Measurements from ENCODE around the gene EGFL7. TPM values are rescaled to one million over a fixed set of nuclear protein-coding genes. Genes with fewer than 3 reads are reported as not detected.
A peak's percentile ranks its signal among the peaks of the same experiment; 100 is the strongest.

The EGFL7 gene
- total RNA-seq, 2 experiments from 2014 or later = 0.22 to 0.31 TPM

DNA sequence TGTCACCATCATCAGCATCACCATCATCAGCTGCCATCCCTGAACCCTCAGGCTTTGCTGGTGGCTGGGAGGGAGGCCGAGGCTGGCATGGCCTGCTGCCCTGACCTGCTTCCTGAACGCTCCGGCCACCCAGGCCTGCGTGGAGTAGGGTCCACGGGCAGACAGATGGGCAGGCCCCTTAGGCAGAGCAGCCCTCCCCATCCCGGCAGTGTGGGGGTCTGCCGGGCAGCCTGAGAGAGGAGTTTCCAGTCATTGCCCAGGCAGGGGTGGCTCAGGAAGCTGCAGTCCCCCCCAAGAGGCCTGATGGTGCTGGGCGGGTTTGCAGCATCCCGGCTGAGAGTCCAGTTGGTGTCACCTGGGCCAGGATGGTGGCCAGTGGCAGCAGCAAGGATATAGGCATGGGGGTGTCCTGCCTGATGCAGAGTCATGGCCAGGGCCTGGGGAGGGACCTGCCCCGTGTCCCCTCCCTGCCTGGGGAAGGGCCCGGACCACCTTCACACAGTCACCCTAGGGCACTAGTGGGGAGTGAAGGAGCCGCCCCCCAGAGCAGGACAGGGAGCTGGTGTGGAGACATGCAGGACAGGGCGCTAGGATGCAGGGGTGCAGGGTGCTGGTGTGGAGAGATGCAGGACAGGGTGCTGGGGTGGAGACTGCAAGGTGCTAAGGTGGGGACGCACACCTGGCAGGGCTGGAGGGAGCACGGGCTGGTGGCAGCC, 7.7 kb upstream of the EGFL7 start:
- no peaks in the 10 kb centered on the region for H3K36me3 Mint-ChIP-seq (ENCODE audit: low read depth)
- H3K27me3 Mint-ChIP-seq = peaks cover 33% of the 10 kb centered on the region
- ChIA-PET POLR2A (no interaction called here), CTCF (interaction anchor here (1.1 kb wide), 1 partner anchor 17 kb away, joined by 3 read pairs; no protein-coding TSS in a partner anchor)
- no peak overlapping the region for H3K4me3 Mint-ChIP-seq
- DNase-seq = no peak
- peaks cover 4% of the 10 kb centered on the region for H3K4me1 Mint-ChIP-seq
- no peak overlapping the region for H3K27ac Mint-ChIP-seq
- H3K9me3 Mint-ChIP-seq = no peaks in the 10 kb centered on the region

DNA sequence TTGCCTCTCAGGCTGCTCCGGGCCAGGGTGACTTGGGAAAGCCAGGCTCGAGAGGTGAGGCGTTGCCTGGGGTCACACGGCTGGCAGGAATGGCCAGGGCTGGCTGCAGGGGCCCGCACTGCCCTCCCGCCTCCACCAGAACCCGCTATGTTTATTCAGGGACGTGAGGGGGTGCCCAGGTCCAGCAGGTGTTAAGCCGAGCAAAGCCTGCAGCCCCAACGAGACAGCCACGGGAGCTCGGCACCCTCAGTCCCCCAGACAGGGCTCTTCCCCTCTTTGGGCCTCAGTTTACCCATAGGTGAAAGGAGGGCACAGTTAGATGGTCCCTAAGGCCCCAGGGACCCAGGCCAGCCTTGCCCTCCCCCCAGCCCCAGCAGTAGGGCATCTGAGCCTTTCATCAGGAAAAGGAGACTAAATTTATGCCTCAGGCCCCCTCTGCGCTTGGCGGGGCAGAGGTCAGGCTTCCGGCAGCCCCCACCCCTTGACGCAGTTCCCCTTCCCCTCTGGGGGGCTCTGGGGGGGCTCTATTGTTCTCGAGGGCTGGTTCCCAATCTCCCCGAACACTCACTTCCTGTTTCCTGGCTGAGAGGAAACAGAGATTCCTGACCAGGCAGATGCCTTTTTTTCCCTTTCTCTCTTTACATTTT, 7.1 kb upstream of the EGFL7 start:
- ChIA-PET CTCF (interaction anchor here (1.1 to 1.5 kb wide), 2 partner anchors 8 to 16 kb away, joined by 3 read pairs; no protein-coding TSS in a partner anchor), POLR2A (no interaction called here)
- Mint-ChIP-seq H3K27me3 (peaks cover 37% of the 10 kb centered on the region), H3K9me3 (no peaks in the 10 kb centered on the region), H3K4me3 (no peak overlapping the region), H3K27ac (no peak overlapping the region), H3K4me1 (peaks cover 4% of the 10 kb centered on the region), H3K36me3 (ENCODE audit: low read depth) (no peaks in the 10 kb centered on the region)
- DNase-seq = no peak

DNA sequence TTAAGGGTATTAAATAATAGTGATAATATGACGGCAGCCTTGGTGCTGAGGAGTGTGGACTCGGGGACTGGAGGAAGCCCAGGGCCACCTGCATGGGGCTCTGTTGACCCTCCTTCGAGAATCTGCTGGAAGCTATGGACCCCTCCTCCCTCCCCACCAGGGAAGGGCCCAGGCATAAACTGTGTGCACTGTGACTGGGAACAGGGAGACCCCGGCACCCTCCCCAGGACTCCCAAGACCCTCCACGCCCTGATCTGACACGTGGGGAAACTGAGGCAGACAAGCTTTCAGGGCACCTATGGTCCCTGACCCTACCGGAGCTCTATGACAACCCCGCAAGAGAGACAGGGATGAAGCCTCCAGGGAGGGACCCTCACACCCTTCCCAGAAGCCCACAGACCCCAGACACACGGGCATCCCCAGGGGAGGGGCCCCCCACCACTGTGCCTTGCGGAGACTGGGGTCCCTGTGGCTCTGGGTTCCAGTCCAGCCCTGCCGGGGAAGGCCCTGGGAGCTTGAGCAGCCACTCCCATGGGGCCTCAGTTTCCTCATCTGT, 6.5 kb upstream of the EGFL7 start:
- peaks cover 4% of the 10 kb centered on the region for H3K4me1 Mint-ChIP-seq
- POLR2A ChIA-PET = no interaction called here
- H3K27me3 Mint-ChIP-seq = peaks cover 37% of the 10 kb centered on the region
- H3K27ac Mint-ChIP-seq = no peak overlapping the region
- no peak overlapping the region for H3K4me3 Mint-ChIP-seq
- no peaks in the 10 kb centered on the region for H3K36me3 Mint-ChIP-seq (ENCODE audit: low read depth)
- DNase-seq = no peak
- no peaks in the 10 kb centered on the region for H3K9me3 Mint-ChIP-seq
- CTCF ChIA-PET = interaction anchor here (0.9 to 1.5 kb wide), 3 partner anchors 9 to 16 kb away, joined by 3 read pairs; no protein-coding TSS in a partner anchor

DNA sequence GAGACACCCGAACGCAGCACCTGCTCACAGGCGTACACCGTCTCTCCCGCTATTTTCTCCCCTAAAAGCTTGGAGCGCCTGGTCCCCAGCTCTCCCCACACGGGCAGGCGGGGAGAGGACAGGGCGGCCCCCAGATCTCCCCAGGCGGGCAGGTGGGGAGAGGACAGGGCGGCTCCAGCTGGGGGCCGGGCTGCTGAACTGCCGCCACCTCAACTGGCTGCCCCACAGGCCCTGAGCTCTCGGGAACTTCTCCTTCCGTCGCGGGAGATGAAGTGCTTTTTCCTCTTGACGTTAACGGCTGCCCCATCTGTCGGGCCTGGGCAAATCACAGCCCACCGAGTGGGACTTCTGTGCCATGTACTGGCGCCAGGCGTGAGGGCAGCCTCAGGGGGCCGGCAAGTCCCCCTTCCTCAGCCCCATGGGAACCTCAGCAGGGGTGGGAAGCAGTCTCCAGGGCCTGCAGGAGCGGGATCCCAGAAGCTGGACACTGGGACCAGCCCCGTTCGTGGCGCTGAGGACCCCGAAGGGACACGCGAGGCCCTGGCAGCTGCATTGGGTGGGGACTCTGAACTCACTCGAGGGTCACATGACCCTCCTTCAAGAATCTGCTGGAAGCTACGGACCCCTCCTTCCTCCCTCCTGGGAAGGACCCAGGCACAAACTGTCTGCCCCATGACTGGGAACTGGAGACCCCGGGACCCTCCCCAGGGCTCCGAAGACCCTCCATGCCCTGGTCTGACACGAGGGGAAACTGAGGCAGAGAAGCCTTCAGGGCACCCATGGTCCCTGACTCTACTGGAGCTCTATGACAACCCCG, 5.7 kb upstream of the EGFL7 start:
- H3K9me3 Mint-ChIP-seq = no peaks in the 10 kb centered on the region
- no peaks in the 10 kb centered on the region for H3K36me3 Mint-ChIP-seq (ENCODE audit: low read depth)
- H3K4me3 Mint-ChIP-seq = no peak overlapping the region
- no peak overlapping the region for H3K27ac Mint-ChIP-seq
- no peak for DNase-seq
- peaks cover 4% of the 10 kb centered on the region for H3K4me1 Mint-ChIP-seq
- peaks cover 37% of the 10 kb centered on the region for H3K27me3 Mint-ChIP-seq
- POLR2A ChIA-PET = no interaction called here
- CTCF ChIA-PET = interaction anchor here (0.9 to 1.5 kb wide), 2 partner anchors 10 to 15 kb away, joined by 3 read pairs; no protein-coding TSS in a partner anchor

DNA sequence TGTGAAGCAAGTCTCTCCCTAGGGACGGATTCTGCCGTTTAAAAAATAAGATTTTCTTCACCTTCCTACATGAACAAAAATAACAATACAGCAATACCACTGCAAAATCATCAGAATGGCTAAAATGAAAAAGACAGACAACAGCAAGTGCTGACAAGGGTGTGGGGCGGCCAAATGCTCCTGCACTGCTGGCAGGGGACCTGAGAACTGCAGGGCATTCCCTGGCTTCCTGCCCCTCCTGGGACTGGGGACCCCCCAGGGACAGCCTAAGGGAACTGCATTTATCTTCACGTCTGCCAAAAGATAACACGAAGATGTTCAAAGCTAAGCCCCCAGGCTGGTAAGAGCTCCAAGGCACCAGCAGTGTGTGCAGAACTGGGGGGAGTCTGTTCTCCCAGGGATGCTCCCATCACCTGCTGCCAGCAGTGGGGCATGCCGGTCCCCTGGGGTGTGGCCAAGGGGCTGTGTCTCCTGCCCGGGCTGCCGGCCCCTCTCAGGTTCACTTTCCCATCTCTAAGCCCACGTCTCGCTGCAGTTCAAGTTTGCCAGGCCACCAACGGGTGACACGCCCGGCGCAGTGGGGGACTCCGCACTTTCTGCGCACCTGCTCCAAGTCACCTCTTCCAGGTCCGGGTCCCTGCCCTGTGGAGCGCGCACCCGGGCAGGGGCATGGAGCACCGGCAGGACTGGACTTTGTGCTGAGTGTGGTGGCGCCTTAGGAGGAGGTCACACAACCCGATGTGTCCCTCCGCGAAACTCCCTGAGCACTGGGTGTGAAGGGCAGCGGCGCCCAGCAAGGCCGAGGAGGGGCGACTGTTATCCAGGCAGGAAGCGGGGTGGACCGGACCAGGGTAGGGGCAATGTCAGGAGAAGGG, 4.5 kb upstream of the EGFL7 start:
- peak overlapping the region; percentile 25 for H3K27ac Mint-ChIP-seq
- H3K36me3 Mint-ChIP-seq (ENCODE audit: low read depth) = no peaks in the 10 kb centered on the region
- peaks cover 4% of the 10 kb centered on the region for H3K4me1 Mint-ChIP-seq
- no peak overlapping the region for H3K4me3 Mint-ChIP-seq
- DNase-seq = no peak
- H3K27me3 Mint-ChIP-seq = peaks cover 37% of the 10 kb centered on the region
- POLR2A ChIA-PET = no interaction called here
- CTCF ChIA-PET = no interaction called here
- no peaks in the 10 kb centered on the region for H3K9me3 Mint-ChIP-seq

DNA sequence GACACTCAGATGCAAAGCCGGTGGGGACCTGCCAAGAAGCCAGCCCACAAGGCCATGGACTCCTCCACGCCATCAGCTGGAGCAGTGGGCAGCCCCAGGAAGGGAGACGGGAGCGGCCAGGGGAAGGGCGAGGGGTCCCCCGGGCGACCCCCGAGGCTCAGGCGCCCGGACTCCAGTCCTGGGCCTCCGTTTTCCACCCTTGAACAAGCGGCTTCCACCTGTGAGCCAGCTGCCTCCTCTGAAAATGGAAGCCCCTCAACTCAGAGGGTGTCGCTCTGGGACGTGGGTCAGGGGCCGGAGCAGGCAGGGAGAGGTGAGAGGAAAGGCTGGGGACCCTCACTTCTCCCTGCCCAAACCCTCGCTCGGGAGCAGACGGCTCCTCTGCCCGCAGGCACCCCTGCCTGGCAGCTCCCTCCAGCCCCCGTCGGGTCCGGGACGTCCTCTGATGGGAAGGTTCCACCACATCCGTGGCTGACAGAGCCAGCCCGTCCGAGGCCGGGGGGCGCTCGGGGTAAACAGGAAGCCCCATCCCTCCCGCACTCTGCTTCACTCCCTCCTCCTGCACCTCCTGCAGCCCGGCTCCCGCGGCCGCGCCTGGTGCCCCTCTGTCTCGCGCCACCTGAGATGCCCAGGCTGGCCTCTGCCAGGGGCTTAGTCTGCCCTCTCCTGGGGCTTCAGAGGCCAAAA, 3.7 kb upstream of the EGFL7 start:
- no peak overlapping the region for H3K4me3 Mint-ChIP-seq
- POLR2A ChIA-PET = no interaction called here
- DNase-seq = peak; percentile 19
- CTCF ChIA-PET = no interaction called here
- H3K27me3 Mint-ChIP-seq = peaks cover 35% of the 10 kb centered on the region
- no peaks in the 10 kb centered on the region for H3K36me3 Mint-ChIP-seq (ENCODE audit: low read depth)
- H3K4me1 Mint-ChIP-seq = peaks cover 4% of the 10 kb centered on the region
- no peaks in the 10 kb centered on the region for H3K9me3 Mint-ChIP-seq
- H3K27ac Mint-ChIP-seq = no peak overlapping the region

DNA sequence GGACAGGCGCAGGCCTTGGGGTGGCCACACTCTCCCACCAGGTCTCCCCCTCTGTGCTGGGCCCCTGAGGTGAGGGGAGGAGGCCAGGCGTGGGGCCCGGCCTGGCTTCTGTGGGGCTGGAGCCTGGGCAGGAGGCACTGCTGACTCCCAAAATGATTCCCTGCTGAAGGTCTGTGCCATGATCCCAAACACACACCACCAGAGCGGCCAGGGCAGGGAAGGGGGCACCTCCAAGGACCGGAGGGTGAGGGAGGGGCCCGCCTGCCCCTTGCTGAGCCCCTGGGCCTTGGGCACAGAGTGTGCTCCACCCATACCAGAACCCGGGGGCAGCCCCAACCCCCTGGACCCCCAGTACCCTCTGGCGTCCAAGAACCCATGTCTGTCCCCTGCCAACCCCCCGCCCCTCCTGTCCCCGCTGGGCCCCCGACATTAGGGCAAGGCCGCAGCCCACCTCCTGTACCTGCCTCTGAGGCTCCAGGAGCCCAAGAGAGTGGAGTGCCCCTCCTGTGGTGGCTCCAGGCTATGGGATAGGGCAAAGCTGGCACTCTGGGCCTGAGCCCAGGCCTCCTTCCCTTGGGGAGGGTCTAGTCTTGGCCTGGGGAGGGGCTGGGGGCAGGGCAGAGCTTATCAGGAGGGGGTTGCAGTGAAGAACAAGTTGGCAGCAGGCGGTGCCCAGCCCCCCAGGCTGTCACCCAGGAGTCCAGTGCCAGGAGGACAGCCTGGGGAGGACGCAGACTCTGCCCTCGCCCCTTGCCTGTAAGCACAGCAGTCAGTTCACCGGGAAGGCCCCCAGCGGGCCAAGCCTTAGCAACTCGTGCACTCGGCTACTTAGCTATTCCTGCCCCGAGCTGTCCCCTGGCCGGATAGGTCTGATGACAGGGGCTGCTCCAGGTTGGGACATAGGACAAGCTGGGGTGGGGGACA, 2.6 kb upstream of the EGFL7 start:
- no peak overlapping the region for H3K4me3 Mint-ChIP-seq
- H3K9me3 Mint-ChIP-seq = no peaks in the 10 kb centered on the region
- ChIA-PET CTCF (interaction anchor here (1.6 kb wide), 1 partner anchor 16 kb away, joined by 4 read pairs; no protein-coding TSS in a partner anchor), POLR2A (no interaction called here)
- H3K27ac Mint-ChIP-seq = no peak overlapping the region
- no peak for DNase-seq
- H3K36me3 Mint-ChIP-seq (ENCODE audit: low read depth) = no peaks in the 10 kb centered on the region
- H3K4me1 Mint-ChIP-seq = peaks cover 8% of the 10 kb centered on the region
- peaks cover 39% of the 10 kb centered on the region for H3K27me3 Mint-ChIP-seq

DNA sequence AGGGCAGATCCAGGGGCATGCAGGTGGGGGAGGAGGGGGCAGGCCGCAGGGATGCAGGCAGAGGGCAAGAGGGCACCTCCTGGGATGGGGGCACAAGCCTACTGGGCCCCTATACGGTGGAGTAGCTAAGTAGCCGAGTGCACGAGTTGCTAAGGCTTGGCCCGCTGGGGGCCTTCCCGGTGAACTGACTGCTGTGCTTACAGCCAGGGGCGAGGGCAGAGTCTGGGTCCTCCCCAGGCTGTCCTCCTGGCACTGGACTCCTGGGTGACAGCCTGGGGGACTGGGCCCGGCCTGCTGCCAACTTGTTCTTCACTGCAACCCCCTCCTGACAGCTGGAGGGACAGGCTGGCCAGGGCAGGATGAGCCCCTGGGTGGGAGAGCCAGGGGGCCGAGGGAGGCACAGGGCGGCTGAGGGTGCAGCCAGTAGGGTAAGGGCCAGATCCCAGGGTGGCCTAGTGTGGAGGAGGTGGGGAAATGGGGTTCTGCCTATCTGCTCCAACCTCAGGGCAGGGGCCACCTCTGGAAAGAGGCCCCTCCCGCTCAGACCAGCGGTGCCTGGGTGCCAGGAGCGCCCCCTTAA, 1.7 kb upstream of the EGFL7 start:
- H3K36me3 Mint-ChIP-seq (ENCODE audit: low read depth) = no peaks in the 10 kb centered on the region
- DNase-seq = no peak
- CTCF ChIA-PET = interaction anchor here (1.6 to 2.0 kb wide), 2 partner anchors 11 to 15 kb away, joined by 4 to 5 read pairs; no protein-coding TSS in a partner anchor
- no peak overlapping the region for H3K27ac Mint-ChIP-seq
- no peak overlapping the region for H3K4me3 Mint-ChIP-seq
- no peaks in the 10 kb centered on the region for H3K9me3 Mint-ChIP-seq
- POLR2A ChIA-PET = no interaction called here
- peaks cover 36% of the 10 kb centered on the region for H3K27me3 Mint-ChIP-seq
- H3K4me1 Mint-ChIP-seq = peaks cover 9% of the 10 kb centered on the region

DNA sequence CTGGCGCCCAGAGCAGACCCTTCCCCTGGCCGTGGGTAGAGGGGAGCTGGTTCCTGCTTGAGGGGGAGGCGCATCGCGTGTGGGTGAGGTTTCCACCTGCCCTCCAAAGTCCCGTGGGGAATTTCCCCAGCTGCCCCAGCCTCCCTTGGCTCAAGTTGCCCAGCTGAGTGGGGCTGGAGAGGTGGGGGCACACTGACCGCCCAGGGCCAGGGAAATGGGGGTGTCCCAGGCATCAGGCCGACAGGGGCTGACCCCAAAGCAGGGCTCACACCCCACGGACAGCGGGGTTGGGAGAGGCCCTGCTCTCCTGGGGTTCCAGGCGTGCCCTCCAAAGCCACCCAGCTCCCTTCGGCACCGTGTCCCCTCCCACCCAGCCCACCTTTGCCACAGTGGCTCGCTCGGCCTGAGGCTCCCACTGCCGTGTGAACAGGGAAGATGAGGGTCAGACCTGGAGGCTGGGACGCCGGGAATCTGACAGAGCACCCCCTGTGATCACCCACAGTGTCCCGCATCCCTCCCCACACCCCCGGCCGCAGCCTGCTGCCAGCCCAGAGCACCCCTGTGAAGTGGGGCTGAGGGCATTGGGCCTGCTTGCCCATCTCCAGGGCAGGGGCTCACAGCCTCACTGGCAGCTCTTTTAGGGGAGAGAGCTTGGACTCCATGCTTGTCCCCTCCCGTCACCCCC, 933 bp upstream of the EGFL7 start:
- no peak overlapping the region for H3K4me3 Mint-ChIP-seq
- H3K27ac Mint-ChIP-seq = no peak overlapping the region
- H3K9me3 Mint-ChIP-seq = no peaks in the 10 kb centered on the region
- CTCF ChIA-PET = interaction anchor here (0.6 to 2.0 kb wide), 4 partner anchors 10 to 68 kb away, joined by 3 to 6 read pairs (median 4); no protein-coding TSS in a partner anchor
- POLR2A ChIA-PET = no interaction called here
- no peaks in the 10 kb centered on the region for H3K36me3 Mint-ChIP-seq (ENCODE audit: low read depth)
- peaks cover 33% of the 10 kb centered on the region for H3K27me3 Mint-ChIP-seq
- H3K4me1 Mint-ChIP-seq = peaks cover 9% of the 10 kb centered on the region
- no peak for DNase-seq

DNA sequence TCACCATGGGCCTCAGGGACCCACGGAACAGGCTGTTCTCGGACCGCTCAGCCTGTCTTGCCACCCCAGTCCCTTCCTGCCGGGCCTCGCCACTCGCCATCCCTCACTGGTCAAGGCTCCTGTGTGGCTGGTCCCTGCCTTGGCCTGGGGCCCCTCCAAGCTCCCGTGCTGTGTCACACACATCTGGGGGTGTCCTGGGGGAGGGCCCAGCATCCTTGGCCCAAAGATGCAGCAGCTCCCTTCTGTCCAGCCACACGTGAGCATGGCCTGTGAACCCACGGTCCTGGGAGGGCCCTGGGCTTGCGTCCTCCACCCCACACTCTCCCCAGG, 425 bp upstream of the EGFL7 start:
- H3K4me3 Mint-ChIP-seq = no peak overlapping the region
- peaks cover 9% of the 10 kb centered on the region for H3K4me1 Mint-ChIP-seq
- CTCF ChIA-PET = interaction anchor here (0.6 to 2.0 kb wide), 3 partner anchors 10 to 67 kb away, joined by 3 to 6 read pairs (median 5); no protein-coding TSS in a partner anchor
- H3K36me3 Mint-ChIP-seq (ENCODE audit: low read depth) = no peaks in the 10 kb centered on the region
- no peak for DNase-seq
- peaks cover 28% of the 10 kb centered on the region for H3K27me3 Mint-ChIP-seq
- no peak overlapping the region for H3K27ac Mint-ChIP-seq
- POLR2A ChIA-PET = no interaction called here
- H3K9me3 Mint-ChIP-seq = no peaks in the 10 kb centered on the region
